Kidney epithelial cell (primary cell): Measurements from ENCODE around the gene RC3H1. TPM values are rescaled to one million over a fixed set of nuclear protein-coding genes. Genes with fewer than 3 reads are reported as not detected.
"Not testable (repeated sequence)": the region's sequence is repeated elsewhere in the genome, so short reads cannot be mapped to it uniquely, and the experiment has no call there.

Source experiments
- DNase-seq: peaks from one replicate; pipeline ENCODE4 v3.0.0-alpha.2; 2010; ENCODE audit warnings: low read depth
- H3K27me3 ChIP-seq: 2 replicates; pipeline ENCODE4 v1.6.0; 2011; ENCODE audit warnings: low read length; ENCODE audit not compliant: control insufficient read depth, insufficient read depth
- H3K36me3 ChIP-seq: 2 replicates; pipeline ENCODE4 v1.5.1; 2011; ENCODE audit warnings: low read length; ENCODE audit not compliant: control insufficient read depth, insufficient read depth
- H3K4me3 ChIP-seq: 2 replicates; pipeline ENCODE4 v1.5.1; 2011; ENCODE audit warnings: low read depth, mild to moderate bottlenecking, control low read depth, low read length
- CTCF ChIP-seq: IDR thresholded peaks from 2 replicates; pipeline ENCODE4 v1.5.1; 2011; ENCODE audit warnings: mild to moderate bottlenecking, moderate library complexity, low read length, control low read depth, inconsistent platforms; ENCODE audit not compliant: insufficient read depth, poor library complexity, severe bottlenecking
- total RNA-seq: library from RNA; depleted of rRNA; stranded (reverse); fragments of >200 nt; gene quantifications from 2 replicates; pipeline ENCODE4 v1.2.3, GENCODE V29; 2015

Gene RC3H1
- total RNA-seq, 1 donor from 2014 or later = 31.8 TPM

DNA sequence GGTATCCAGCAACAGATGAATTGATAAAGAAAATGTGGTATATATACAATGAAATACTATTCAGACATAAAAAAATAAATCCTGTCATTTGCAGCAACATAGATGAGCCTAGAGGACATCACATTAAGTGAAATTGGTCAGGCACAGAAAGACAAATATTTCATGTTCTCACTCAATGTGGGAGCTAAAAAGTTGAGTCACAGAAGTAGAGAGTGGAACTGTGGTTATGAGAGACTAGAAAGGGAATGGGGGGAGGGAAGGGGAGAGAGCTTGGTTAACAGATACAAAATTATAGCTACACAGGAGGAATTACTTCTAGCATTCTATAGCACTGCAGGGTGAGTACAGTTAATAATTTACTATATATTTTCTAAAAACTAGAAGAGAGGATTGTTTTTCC lies 68.0 kb downstream of the RC3H1 start:
- TF ChIP-seq CTCF = no peak
- DNase-seq = no peak
- Histone ChIP-seq H3K27me3 (no peaks in the 10 kb centered on the region), H3K36me3 (no peaks in the 10 kb centered on the region), H3K4me3 (no peak overlapping the region)

GRCh38 chr1:173948594-173948993 lies 73.6 kb downstream of the RC3H1 start:
- H3K27me3 ChIP-seq = no peaks in the 10 kb centered on the region
- no peak for TF ChIP-seq CTCF
- H3K4me3 ChIP-seq = no peak overlapping the region
- DNase-seq = no peak
- H3K36me3 ChIP-seq = no peaks in the 10 kb centered on the region

DNA sequence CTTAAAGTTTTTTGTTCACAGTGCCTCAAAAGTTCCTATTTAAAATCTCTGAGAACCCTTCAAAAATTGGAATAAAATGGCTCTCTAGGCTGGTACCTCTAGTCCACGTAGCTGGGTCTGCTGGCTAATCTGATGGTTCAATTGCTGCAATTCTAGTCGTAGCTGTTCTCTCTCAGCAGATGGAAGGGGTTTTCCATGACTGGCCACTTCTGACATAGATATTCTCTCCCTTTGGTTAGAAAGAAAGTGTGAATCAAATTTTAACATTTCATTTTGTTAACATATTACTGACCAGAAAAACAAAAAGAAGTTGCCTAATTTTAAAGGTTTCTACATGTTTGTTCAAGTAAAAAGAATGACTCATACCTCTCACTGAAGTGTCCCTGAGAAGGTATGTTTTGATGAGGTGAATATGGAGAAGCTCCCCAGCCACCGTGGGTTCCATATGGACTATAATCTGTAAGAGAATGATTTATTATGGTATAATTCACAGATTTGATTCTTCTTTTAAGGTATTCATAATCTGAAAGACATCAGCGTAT lies 75.7 kb downstream of the RC3H1 start:
- H3K4me3 ChIP-seq = no peak overlapping the region
- DNase-seq = no peak
- H3K36me3 ChIP-seq = no peaks in the 10 kb centered on the region
- no peaks in the 10 kb centered on the region for H3K27me3 ChIP-seq
- TF ChIP-seq CTCF = no peak

DNA sequence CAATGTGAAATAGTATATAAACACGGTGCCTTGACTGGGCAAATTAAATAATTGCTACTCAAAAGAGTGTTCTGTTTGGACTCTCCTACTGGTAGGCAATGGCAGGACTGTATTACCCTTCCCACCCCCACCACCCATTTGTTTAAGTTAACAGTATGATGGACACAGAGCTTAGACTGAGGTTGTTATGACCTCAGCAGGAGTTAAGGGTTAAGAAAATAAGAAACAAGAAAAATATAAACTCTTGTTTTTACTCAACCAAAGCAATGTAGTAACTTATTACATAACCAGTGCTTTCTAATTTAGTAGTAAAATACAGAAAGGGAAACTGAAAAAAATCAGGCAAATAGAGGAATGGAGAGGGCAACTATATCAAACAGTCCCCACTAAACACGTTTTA lies 85.1 kb downstream of the RC3H1 start:
- H3K4me3 ChIP-seq = no peak overlapping the region
- H3K27me3 ChIP-seq = no peaks in the 10 kb centered on the region
- DNase-seq = no peak
- H3K36me3 ChIP-seq = no peaks in the 10 kb centered on the region
- no peak for TF ChIP-seq CTCF

- H3K4me3 ChIP-seq = no peak overlapping the region
- H3K36me3 ChIP-seq = no peaks in the 10 kb centered on the region
- DNase-seq = no peak
- TF ChIP-seq CTCF = no peak
- no peaks in the 10 kb centered on the region for H3K27me3 ChIP-seq
These were observed 87.7 kb downstream of the RC3H1 start for GRCh38 chr1:173934440-173934839.

- not testable (repeated sequence) for H3K27me3 ChIP-seq, H3K36me3 ChIP-seq, H3K4me3 ChIP-seq, DNase-seq
These were observed 91.6 kb downstream of the RC3H1 start for GRCh38 chr1:173930541-173930940.
